ENCODE data around the gene TRABD.
A peak's percentile ranks its signal among the peaks of the same experiment; 100 is the strongest.
"Not testable (repeated sequence)": the region's sequence is repeated elsewhere in the genome, so short reads cannot be mapped to it uniquely, and the experiment has no call there.

The TRABD gene

GRCh38 chr22:50189849-50190181 lies 4.1 kb downstream of the TRABD start:
- DNase-seq = peak; percentile 70

GRCh38 chr22:50190182-50190940 lies 4.6 kb downstream of the TRABD start:
- peak; percentile 83 for DNase-seq

DNA sequence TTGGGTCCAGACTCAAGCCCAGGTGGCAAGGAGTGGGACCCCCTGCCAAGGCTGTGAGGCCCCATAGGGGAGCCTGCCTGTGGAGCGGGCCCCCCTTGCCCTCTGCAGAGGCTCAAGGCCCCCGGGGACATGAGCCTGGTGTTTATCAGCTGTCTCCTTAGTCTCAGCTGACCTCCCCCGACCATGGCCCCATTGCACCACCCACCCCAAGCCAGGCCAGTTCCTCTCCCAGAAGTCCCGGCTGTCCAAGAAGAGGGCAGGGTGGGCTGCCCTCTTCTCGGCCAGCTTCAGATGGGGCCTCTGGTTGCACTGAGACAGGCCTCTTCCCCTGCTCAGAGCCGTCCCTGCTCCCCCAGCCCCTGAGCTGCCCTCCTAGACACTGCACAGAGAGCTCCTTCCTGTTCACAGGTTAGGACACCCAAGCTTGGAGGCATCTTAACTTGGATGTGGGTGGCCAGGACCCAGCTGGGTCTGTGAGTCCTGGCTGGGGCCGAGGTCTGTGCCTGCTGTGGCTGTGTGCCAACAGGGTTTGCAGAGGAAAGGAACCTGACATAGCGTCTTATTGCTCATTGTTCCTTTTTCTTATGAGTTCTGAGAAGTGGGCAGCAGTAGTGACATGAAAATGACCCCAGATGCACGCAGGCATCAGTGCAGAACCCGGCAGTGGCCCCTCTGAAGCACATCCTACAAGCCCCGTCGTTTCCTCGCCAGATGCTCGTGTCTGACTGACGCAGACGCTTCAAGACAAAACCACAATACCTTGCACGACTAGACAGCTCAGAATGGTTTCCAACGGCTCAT lies 5.4 kb downstream of the TRABD start:
- DNase-seq = no peak

DNA sequence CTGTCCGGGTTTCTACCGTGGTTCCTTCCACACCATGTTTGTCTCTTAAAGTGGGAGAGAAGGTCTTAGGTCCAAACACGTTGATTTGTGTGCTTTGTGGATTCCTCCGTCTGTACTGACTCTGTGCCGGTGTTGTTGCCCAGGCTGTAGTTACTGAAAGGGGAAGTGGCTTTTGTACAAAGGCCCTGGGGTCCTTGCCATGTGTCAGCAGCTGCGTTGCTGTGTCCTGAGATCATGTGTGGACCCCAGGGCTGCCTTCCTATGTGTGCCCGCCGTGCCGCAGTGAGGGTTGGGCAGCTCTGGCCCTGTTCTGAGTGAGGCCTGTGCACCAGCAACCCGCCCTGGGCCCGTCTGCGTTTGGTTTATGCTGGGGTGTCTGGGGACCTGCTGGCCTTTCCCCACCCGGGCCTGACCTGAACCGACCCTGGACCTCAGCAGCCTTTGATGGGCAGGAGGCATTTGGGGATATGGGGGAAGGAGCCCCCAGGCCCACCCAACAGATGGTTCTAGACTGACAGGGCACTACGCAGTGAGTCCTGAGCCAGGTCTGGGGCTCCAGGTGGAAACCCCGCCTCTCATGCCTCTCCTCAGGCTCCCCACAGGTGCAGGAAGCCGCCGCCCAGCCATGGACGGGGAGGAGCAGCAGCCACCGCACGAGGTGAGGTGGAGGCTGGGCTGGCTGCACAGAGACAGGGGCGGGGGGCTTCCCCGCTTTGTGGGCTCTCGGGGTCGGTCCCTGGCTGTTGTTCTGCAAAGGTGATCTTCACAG lies 6.9 kb downstream of the TRABD start:
- no peak for DNase-seq

GRCh38 chr22:50193621-50194020 lies 7.9 kb downstream of the TRABD start:
- no peak for DNase-seq

GRCh38 chr22:50194037-50194805 lies 8.5 kb downstream of the TRABD start:
- no peak for DNase-seq

GRCh38 chr22:50196256-50196655 lies 10.5 kb downstream of the TRABD start:
- no peak for DNase-seq

DNA sequence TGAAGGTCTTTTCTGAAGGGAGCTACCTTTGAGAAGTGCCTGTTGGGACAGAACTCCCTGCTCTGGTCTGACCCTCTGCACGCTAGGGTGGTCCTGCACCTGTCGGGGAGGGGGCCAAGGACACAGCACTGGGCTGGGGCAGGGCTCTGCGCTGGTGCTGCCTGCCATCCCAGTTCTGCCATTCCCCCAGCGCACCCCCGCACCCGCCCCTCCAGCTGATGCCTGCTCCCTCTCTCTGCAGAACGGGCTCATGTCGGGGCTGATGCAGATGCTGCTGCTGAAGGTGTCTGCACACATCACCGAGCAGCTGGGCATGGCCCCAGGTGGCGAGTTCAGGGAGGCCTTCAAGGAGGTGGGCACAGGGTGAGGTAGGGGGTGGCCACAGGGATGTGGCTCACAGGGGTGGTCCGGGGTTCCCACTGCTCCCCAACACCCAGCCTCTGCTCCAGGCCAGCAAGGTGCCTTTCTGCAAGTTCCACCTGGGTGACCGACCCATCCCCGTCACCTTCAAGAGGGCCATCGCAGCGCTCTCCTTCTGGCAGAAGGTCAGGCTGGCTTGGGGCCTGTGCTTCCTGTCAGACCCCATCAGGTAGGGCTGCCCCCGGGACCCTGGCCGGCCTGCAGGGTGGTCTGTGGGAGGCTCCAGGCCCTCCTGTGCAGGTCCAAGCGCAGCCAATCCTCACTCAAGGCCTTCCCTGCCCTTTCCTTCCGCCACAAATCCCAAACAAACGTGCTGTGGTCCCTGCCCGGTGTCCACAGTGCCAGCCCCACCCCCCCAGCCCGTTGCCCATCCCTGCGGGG lies 11.5 kb downstream of the TRABD start:
- DNase-seq = no peak

- DNase-seq = no peak
These were observed 12.3 kb downstream of the TRABD start for GRCh38 chr22:50197856-50198623.

- DNase-seq = no peak
These were observed 12.9 kb downstream of the TRABD start for GRCh38 chr22:50198624-50199017.

- no peak for DNase-seq
These were observed 13.6 kb downstream of the TRABD start for GRCh38 chr22:50199251-50199721.

GRCh38 chr22:50199829-50200460 lies 14.2 kb downstream of the TRABD start:
- DNase-seq = no peak

DNA sequence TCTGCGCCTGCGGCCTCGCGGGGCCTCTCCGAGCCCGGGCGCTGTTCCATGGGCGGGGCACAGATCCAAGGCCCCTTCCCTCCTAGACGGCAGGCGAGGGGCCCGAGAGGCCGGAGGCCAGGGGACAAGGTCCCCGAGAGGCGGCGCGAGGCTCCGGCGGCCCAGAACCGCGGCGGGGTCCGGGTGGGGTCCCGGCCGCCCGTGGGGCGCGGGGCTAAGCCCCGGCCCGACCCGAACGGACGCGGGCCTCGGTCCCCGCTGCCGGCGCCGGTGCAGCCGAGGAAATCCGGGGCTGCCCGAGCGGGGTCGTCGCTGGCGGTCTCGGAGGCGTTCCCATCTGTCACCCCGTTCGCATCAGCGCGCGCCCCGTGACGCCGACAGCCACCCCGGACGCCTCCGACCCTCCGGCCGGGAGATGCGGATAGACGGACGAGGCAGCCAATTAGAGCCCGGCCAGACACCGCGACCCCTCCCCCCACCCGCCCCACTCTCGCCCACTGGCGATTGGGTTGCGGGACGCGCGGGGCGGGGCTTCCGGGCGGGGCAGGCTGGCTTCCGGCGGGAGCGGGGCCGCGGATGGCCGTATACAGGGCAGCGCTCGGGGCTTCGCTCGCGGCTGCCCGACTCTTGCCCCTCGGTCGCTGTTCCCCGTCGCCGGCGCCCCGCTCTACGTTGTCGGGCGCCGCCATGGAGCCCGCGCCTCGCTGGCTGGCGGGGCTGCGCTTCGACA lies 14.9 kb downstream of the TRABD start, which contains the start of gene SELENOO:
Gene SELENOO, plus strand, starts transcription at position 551 of the 730 bp plus-strand sequence. Its CDS starts 26 bp downstream, at position 577.
- peak; percentile 96 for DNase-seq

DNA sequence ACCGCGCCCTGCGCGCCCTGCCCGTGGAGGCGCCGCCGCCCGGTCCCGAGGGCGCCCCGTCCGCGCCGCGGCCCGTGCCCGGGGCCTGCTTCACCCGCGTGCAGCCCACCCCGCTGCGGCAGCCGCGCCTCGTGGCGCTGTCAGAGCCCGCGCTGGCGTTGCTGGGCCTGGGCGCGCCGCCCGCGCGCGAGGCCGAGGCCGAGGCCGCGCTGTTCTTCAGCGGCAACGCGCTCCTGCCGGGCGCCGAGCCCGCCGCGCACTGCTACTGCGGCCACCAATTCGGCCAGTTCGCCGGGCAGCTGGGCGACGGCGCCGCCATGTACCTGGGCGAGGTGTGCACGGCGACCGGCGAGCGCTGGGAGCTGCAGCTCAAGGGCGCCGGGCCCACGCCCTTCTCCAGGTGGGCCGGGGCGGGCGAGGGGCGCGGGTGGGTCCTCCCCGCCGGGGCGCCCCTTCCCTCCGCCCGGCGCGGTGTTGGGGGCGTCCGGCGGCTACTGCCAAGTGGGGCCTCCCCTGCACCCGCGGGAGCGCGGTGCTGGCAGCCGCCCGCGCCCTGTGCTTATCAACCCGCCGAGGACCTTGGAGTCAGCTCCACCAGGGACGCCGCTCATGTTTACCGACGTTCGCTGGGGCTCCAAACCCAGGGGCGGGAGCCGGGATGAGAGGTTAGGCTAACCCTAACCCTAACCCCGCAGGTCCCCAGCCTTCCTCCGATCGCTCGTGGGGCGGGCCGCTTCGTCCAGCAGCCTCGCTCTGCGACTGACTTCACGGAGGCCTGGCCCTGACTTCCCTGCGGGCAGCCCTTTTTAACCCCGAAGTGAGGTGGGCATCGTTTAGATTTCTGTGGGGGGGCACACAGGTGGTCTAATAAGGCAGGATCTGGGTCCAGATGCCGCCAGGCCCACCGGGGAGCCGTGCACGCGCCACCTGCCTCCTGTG lies 15.7 kb downstream of the TRABD start:
- no peak for DNase-seq

GRCh38 chr22:50202130-50202666 lies 16.5 kb downstream of the TRABD start:
- no peak for DNase-seq

- DNase-seq = no peak
These were observed 17.6 kb downstream of the TRABD start for GRCh38 chr22:50203288-50203687.

- no peak for DNase-seq
These were observed 18.9 kb downstream of the TRABD start for GRCh38 chr22:50204571-50204970.

- DNase-seq = not testable (repeated sequence)
These were observed 19.3 kb downstream of the TRABD start for GRCh38 chr22:50204998-50205397.
